Smooth muscle cell (in vitro differentiated cells): ENCODE measurements around the gene KRTAP3-3. TPM values are rescaled to one million over a fixed set of nuclear protein-coding genes. Genes with fewer than 3 reads are reported as not detected.

ENCODE experiments used
- DNase-seq: peaks from one replicate; lab custom pipeline; 2025; ENCODE audit not compliant: unreplicated experiment; lab: John Stamatoyannopoulos, UW
- H2AFZ ChIP-seq: fragments of 200-600 bp; sonication (generic); 2 replicates; pipeline ENCODE4 v1.6.0; 2016; ENCODE audit warnings: antibody characterized with exemption, low read depth, mild to moderate bottlenecking
- H3F3A ChIP-seq: fragments of 200-600 bp; sonication (generic); 2 replicates; pipeline ENCODE4 v1.6.0; 2017; ENCODE audit warnings: antibody characterized with exemption, low read depth
- H3K27ac ChIP-seq: fragments of 200-600 bp; sonication (generic); 2 replicates; pipeline ENCODE4 v1.5.1; 2016; ENCODE audit warnings: low read depth, mild to moderate bottlenecking
- H3K27me3 ChIP-seq: fragments of 200-600 bp; sonication (generic); 2 replicates; pipeline ENCODE4 v1.6.1; 2016; ENCODE audit warnings: low read depth, mild to moderate bottlenecking
- H3K36me3 ChIP-seq: fragments of 200-600 bp; sonication (generic); 2 replicates; pipeline ENCODE4 v1.5.1; 2016; ENCODE audit warnings: low read depth
- H3K4me1 ChIP-seq: fragments of 200-600 bp; sonication (generic); 2 replicates; pipeline ENCODE4 v1.5.1; 2016; ENCODE audit warnings: low read depth
- H3K4me2 ChIP-seq: fragments of 200-600 bp; sonication (generic); 2 replicates; pipeline ENCODE4 v1.6.0; 2016; ENCODE audit warnings: mild to moderate bottlenecking
- H3K4me3 ChIP-seq: fragments of 200-600 bp; sonication (generic); 2 replicates; pipeline ENCODE4 v1.5.1; 2016; ENCODE audit warnings: mild to moderate bottlenecking
- H3K79me2 ChIP-seq: fragments of 200-600 bp; sonication (generic); 2 replicates; pipeline ENCODE4 v1.6.0; 2016; ENCODE audit warnings: low read depth, mild to moderate bottlenecking
- H3K9ac ChIP-seq: fragments of 200-600 bp; sonication (generic); 2 replicates; pipeline ENCODE4 v1.6.0; 2016; ENCODE audit warnings: low read depth
- H3K9me3 ChIP-seq: fragments of 200-600 bp; sonication (generic); replicated peaks from 2 replicates; pipeline ENCODE4 v1.5.1; 2016; ENCODE audit warnings: low read depth
- H4K20me1 ChIP-seq: fragments of 200-600 bp; sonication (generic); 2 replicates; pipeline ENCODE4 v1.6.0; 2016; ENCODE audit warnings: low read depth
- WGBS: methylation state at CpG from one replicate; pipeline ENCODE4 v1.1.7; 2016; ENCODE audit warnings: low lambda C conversion rate; 5-methylcytosine and 5-hydroxymethylcytosine counted together
- polyA plus RNA-seq: library from polyadenylated mRNA; unstranded; fragments of >200 nt; fragmentation: Nextera tagmentation; extraction: Ambion mirVana; gene quantifications from 2 replicates; pipeline ENCODE4 v1.2.1, GENCODE V29; 2016
- small RNA-seq: library from RNA; depleted of rRNA; stranded (forward); fragments of <200 nt; gene quantifications from one replicate; pipeline ENCODE3, GENCODE V24; 2014
- total RNA-seq: library from RNA; depleted of rRNA; stranded (reverse); fragments of >200 nt; gene quantifications from 2 replicates; pipeline ENCODE4 v1.2.3, GENCODE V29; 2014
- TF ChIP-seq, protein P1 (sequence below): fragments of 200-600 bp; sonication (generic); IDR thresholded peaks from 2 replicates; pipeline ENCODE4 v1.5.1; 2017; ENCODE audit warnings: borderline replicate concordance, mild to moderate bottlenecking, antibody characterized with exemption; ENCODE audit not compliant: insufficient read depth, poor library complexity, severe bottlenecking

The KRTAP3-3 gene
- total and polyA plus RNA-seq, 2 experiments from 2014 or later, result not detected

DNA sequence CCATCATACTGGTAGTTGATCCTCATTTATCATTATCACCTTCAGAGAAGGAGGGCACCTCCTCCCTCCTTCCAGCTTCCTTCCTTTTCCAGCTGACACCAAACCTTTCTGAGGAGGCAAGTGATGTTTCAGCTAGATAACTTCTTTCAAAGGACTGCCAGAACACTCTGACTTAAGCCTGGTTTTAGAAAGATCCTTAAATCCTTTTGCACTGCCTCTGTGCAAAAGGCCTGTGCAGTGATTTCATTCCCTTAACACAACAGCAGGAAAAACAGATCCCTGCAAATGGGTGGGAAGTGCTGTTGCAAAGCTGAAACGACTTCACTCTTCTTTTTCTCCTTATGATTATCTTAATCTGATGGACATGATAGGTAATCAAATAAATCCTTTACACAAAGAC lies 49.4 kb downstream of the KRTAP3-3 start:
- Histone ChIP-seq H3K4me1 (peaks cover under 1% of the 10 kb centered on the region), H4K20me1 (no peaks in the 10 kb centered on the region), H2AFZ (no peak overlapping the region), H3F3A (peaks cover 6% of the 10 kb centered on the region), H3K9me3 (no peaks in the 10 kb centered on the region), H3K27ac (no peak overlapping the region), H3K4me3 (no peak overlapping the region), H3K27me3 (no peaks in the 10 kb centered on the region), H3K9ac (no peak overlapping the region), H3K36me3 (no peaks in the 10 kb centered on the region), H3K4me2 (no peak overlapping the region), H3K79me2 (no peaks in the 10 kb centered on the region)
- 13% methylated on average over 1 of the region's 1 CpG for WGBS
- TF ChIP-seq, protein P1, sequence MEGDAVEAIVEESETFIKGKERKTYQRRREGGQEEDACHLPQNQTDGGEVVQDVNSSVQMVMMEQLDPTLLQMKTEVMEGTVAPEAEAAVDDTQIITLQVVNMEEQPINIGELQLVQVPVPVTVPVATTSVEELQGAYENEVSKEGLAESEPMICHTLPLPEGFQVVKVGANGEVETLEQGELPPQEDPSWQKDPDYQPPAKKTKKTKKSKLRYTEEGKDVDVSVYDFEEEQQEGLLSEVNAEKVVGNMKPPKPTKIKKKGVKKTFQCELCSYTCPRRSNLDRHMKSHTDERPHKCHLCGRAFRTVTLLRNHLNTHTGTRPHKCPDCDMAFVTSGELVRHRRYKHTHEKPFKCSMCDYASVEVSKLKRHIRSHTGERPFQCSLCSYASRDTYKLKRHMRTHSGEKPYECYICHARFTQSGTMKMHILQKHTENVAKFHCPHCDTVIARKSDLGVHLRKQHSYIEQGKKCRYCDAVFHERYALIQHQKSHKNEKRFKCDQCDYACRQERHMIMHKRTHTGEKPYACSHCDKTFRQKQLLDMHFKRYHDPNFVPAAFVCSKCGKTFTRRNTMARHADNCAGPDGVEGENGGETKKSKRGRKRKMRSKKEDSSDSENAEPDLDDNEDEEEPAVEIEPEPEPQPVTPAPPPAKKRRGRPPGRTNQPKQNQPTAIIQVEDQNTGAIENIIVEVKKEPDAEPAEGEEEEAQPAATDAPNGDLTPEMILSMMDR, result no peak
- DNase-seq, result no peak

Small RNA genes within 50 kb of the gene (small RNA-seq; reads per million reads assigned to genes)
- not detected for gene KRTAP3-4P

Other genes with a start within 250 kb of the KRTAP3-3 start
Only the 30 nearest of the 36 such genes appear.
- gene KRT28, start 194.2 kb downstream of the KRTAP3-3 start, total RNA-seq, result not detected in 2 replicates
- gene KRT28, start 194.2 kb downstream of the KRTAP3-3 start, polyA plus RNA-seq, result not detected in 2 replicates
- 29.0 and 48.0 TPM in 2 replicates for gene KRT10, start 171.6 kb downstream of the KRTAP3-3 start, total RNA-seq
- 186 and 189 TPM in 2 replicates for gene KRT10, start 171.6 kb downstream of the KRTAP3-3 start, polyA plus RNA-seq
- gene KRT12, start 126.9 kb downstream of the KRTAP3-3 start, total RNA-seq, result not detected in 2 replicates
- not detected in 2 replicates for gene KRT12, start 126.9 kb downstream of the KRTAP3-3 start, polyA plus RNA-seq
- not detected in 2 replicates for gene KRT20, start 108.9 kb downstream of the KRTAP3-3 start, total RNA-seq
- not detected in 2 replicates for gene KRT20, start 108.9 kb downstream of the KRTAP3-3 start, polyA plus RNA-seq
- 39.7 and 46.3 TPM in 2 replicates for gene KRT23, start 56.5 kb downstream of the KRTAP3-3 start, total RNA-seq
- gene KRT23, start 56.5 kb downstream of the KRTAP3-3 start, polyA plus RNA-seq, result 4.5 and 14.4 TPM in 2 replicates
- not detected in 2 replicates for gene KRT39, start 27.2 kb downstream of the KRTAP3-3 start, total RNA-seq
- not detected in 2 replicates for gene KRT39, start 27.2 kb downstream of the KRTAP3-3 start, polyA plus RNA-seq
- gene KRT40, start 9.8 kb downstream of the KRTAP3-3 start, total RNA-seq, result not detected in 2 replicates
- not detected in 2 replicates for gene KRT40, start 9.8 kb downstream of the KRTAP3-3 start, polyA plus RNA-seq
- gene KRTAP3-2, start 5.7 kb upstream of the KRTAP3-3 start, total RNA-seq, result not detected in 2 replicates
- not detected in 2 replicates for gene KRTAP3-2, start 5.7 kb upstream of the KRTAP3-3 start, polyA plus RNA-seq
- 0.49 and 1.5 TPM in 2 replicates for gene KRTAP3-1, start 15.0 kb upstream of the KRTAP3-3 start, total RNA-seq
- 0.29 and 1.8 TPM in 2 replicates for gene KRTAP3-1, start 15.0 kb upstream of the KRTAP3-3 start, polyA plus RNA-seq
- 3.0 TPM in 1 of 2 replicates, not detected in the other for gene KRTAP1-5, start 33.0 kb upstream of the KRTAP3-3 start, total RNA-seq
- 1.1 TPM in 1 of 2 replicates, not detected in the other for gene KRTAP1-5, start 33.0 kb upstream of the KRTAP3-3 start, polyA plus RNA-seq
- not detected in 2 replicates for gene KRTAP1-4, start 36.0 kb upstream of the KRTAP3-3 start, total RNA-seq
- gene KRTAP1-4, start 36.0 kb upstream of the KRTAP3-3 start, polyA plus RNA-seq, result not detected in 2 replicates
- gene KRTAP1-3, start 40.7 kb upstream of the KRTAP3-3 start, total RNA-seq, result not detected in 2 replicates
- gene KRTAP1-3, start 40.7 kb upstream of the KRTAP3-3 start, polyA plus RNA-seq, result not detected in 2 replicates
- gene KRTAP1-1, start 47.3 kb upstream of the KRTAP3-3 start, total RNA-seq, result not detected in 2 replicates
- not detected in 2 replicates for gene KRTAP1-1, start 47.3 kb upstream of the KRTAP3-3 start, polyA plus RNA-seq
- gene KRTAP2-1, start 53.2 kb upstream of the KRTAP3-3 start, total RNA-seq, result not detected in 2 replicates
- gene KRTAP2-1, start 53.2 kb upstream of the KRTAP3-3 start, polyA plus RNA-seq, result not detected in 2 replicates
- not detected in 2 replicates for gene KRTAP2-2, start 61.1 kb upstream of the KRTAP3-3 start, total RNA-seq
- gene KRTAP2-2, start 61.1 kb upstream of the KRTAP3-3 start, polyA plus RNA-seq, result not detected in 2 replicates
- gene KRTAP2-3, start 66.0 kb upstream of the KRTAP3-3 start, total RNA-seq, result 3.5 and 17.3 TPM in 2 replicates
- gene KRTAP2-3, start 66.0 kb upstream of the KRTAP3-3 start, polyA plus RNA-seq, result 21.0 and 71.9 TPM in 2 replicates
- not detected in 2 replicates for gene KRTAP2-4, start 71.7 kb upstream of the KRTAP3-3 start, total RNA-seq
- 0.38 TPM in 1 of 2 replicates, not detected in the other for gene KRTAP2-4, start 71.7 kb upstream of the KRTAP3-3 start, polyA plus RNA-seq
- gene KRTAP4-7, start 90.0 kb upstream of the KRTAP3-3 start, total RNA-seq, result not detected in 2 replicates
- not detected in 2 replicates for gene KRTAP4-7, start 90.0 kb upstream of the KRTAP3-3 start, polyA plus RNA-seq
- not detected in 2 replicates for gene KRTAP4-8, start 104.0 kb upstream of the KRTAP3-3 start, total RNA-seq
- 0.56 TPM in 1 of 2 replicates, not detected in the other for gene KRTAP4-8, start 104.0 kb upstream of the KRTAP3-3 start, polyA plus RNA-seq
- not detected in 2 replicates for gene KRTAP4-16, start 108.0 kb upstream of the KRTAP3-3 start, total RNA-seq
- gene KRTAP4-16, start 108.0 kb upstream of the KRTAP3-3 start, polyA plus RNA-seq, result not detected in 2 replicates
- 1.7 TPM in 1 of 2 replicates, not detected in the other for gene KRTAP4-9, start 111.2 kb upstream of the KRTAP3-3 start, total RNA-seq
- gene KRTAP4-9, start 111.2 kb upstream of the KRTAP3-3 start, polyA plus RNA-seq, result not detected in 2 replicates
- not detected in 2 replicates for gene KRTAP4-11, start 124.2 kb upstream of the KRTAP3-3 start, total RNA-seq
- gene KRTAP4-11, start 124.2 kb upstream of the KRTAP3-3 start, polyA plus RNA-seq, result not detected in 2 replicates
- gene KRTAP4-12, start 130.0 kb upstream of the KRTAP3-3 start, total RNA-seq, result not detected in 2 replicates
- not detected in 2 replicates for gene KRTAP4-12, start 130.0 kb upstream of the KRTAP3-3 start, polyA plus RNA-seq
- gene KRTAP4-6, start 146.4 kb upstream of the KRTAP3-3 start, total RNA-seq, result not detected in 2 replicates
- not detected in 2 replicates for gene KRTAP4-6, start 146.4 kb upstream of the KRTAP3-3 start, polyA plus RNA-seq
- not detected in 2 replicates for gene KRTAP4-5, start 155.7 kb upstream of the KRTAP3-3 start, total RNA-seq
- gene KRTAP4-5, start 155.7 kb upstream of the KRTAP3-3 start, polyA plus RNA-seq, result not detected in 2 replicates
- gene KRTAP4-4, start 166.6 kb upstream of the KRTAP3-3 start, total RNA-seq, result not detected in 2 replicates
- not detected in 2 replicates for gene KRTAP4-4, start 166.6 kb upstream of the KRTAP3-3 start, polyA plus RNA-seq
- not detected in 2 replicates for gene KRTAP4-3, start 174.1 kb upstream of the KRTAP3-3 start, total RNA-seq
- not detected in 2 replicates for gene KRTAP4-3, start 174.1 kb upstream of the KRTAP3-3 start, polyA plus RNA-seq
- not detected in 2 replicates for gene KRTAP4-2, start 184.1 kb upstream of the KRTAP3-3 start, total RNA-seq
- gene KRTAP4-2, start 184.1 kb upstream of the KRTAP3-3 start, polyA plus RNA-seq, result not detected in 2 replicates
- gene KRTAP4-1, start 190.7 kb upstream of the KRTAP3-3 start, total RNA-seq, result not detected in 2 replicates
- gene KRTAP4-1, start 190.7 kb upstream of the KRTAP3-3 start, polyA plus RNA-seq, result not detected in 2 replicates
- gene KRTAP9-1, start 195.7 kb upstream of the KRTAP3-3 start, total RNA-seq, result not detected in 2 replicates
- gene KRTAP9-1, start 195.7 kb upstream of the KRTAP3-3 start, polyA plus RNA-seq, result not detected in 2 replicates